ENCODE results near the gene DTNB. TPM values are rescaled to one million over a fixed set of nuclear protein-coding genes. Genes with fewer than 3 reads are reported as not detected.

Gene DTNB
- total and polyA plus RNA-seq, 2 donors (not counting 3 experiments of a cell fraction or from before 2014, with no cell fraction given) = 11.5 to 17.0 TPM

GRCh38 chr2:25331686-25332365 is 341.6 kb downstream of the DTNB start:
- intact Hi-C loops (cut with micrococcal nuclease) (no loop called here), dilution Hi-C loops (cut with MboI; ENCODE audit: extremely low pct_ligation_motif_present, low sequenced_read_pairs) (no loop called here)
- no peaks in the 10 kb centered on the region for H3K27me3 ChIP-seq (ENCODE audit: control insufficient read depth in 2 of 2, insufficient read depth in 2 of 2, low read length in 2 of 2)
- TF ChIP-seq EZH2 (IDR thresholded peaks at IDR 0.05; ENCODE audit: borderline replicate concordance, low read depth, low read length, severe bottlenecking) = no peak
- no peak for TF ChIP-seq CTCF (IDR thresholded peaks at IDR 0.05; ENCODE audit: extremely low read depth in 1 of 2, insufficient read depth in 1 of 2, low read depth in 1 of 2, low read length in 2 of 2)
- no peak for TF ChIP-seq POLR2A (IDR thresholded peaks at IDR 0.05; ENCODE audit: low read depth, low read length)
- no peak for TF ChIP-seq FOS (IDR thresholded peaks at IDR 0.05; ENCODE audit: borderline replicate concordance, insufficient read depth, low read length)
- no peak for TF ChIP-seq POLR2AphosphoS5 (IDR thresholded peaks at IDR 0.05; ENCODE audit: insufficient read depth, low read depth, low read length)
- TF ChIP-seq, protein P1, sequence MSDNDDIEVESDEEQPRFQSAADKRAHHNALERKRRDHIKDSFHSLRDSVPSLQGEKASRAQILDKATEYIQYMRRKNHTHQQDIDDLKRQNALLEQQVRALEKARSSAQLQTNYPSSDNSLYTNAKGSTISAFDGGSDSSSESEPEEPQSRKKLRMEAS (IDR thresholded peaks at IDR 0.05; ENCODE audit: insufficient read depth, insufficient read length) = no peak
- no peak for TF ChIP-seq MYC (IDR thresholded peaks at IDR 0.05; ENCODE audit: low read depth, low read length)
- no peak for TF ChIP-seq GATA2 (IDR thresholded peaks at IDR 0.05; ENCODE audit: insufficient read depth, insufficient read length, low read depth, low read length)
- TF ChIP-seq JUN (IDR thresholded peaks at IDR 0.05; ENCODE audit: borderline replicate concordance, insufficient read depth, insufficient read length, low read depth) = no peak
- no peaks in the 10 kb centered on the region for H4K20me1 ChIP-seq (replicated peaks; ENCODE audit: control insufficient read depth, extremely low read depth, insufficient read depth, low read length)
- H3K27ac ChIP-seq (ENCODE audit: insufficient read depth, low read depth, low read length) = no peak overlapping the region
- no peaks in the 10 kb centered on the region for H3K36me3 ChIP-seq (ENCODE audit: control insufficient read depth in 2 of 2, extremely low read depth in 1 of 2, insufficient read depth in 2 of 2, low read length in 2 of 2)
- ChIA-PET CTCF (interaction anchor here (1.2 kb wide), 1 partner anchor 8 kb away, joined by 4 read pairs; no protein-coding TSS in a partner anchor), POLR2A (no interaction called here)
- no peaks in the 10 kb centered on the region for H3K4me1 ChIP-seq (ENCODE audit: control insufficient read depth, extremely low read depth, insufficient read depth, low read length)
- no peak overlapping the region for H3K4me2 ChIP-seq (ENCODE audit: insufficient read depth, low read length)
- FAIRE-seq (no peak), DNase-seq (ENCODE audit: low read depth, low spot score) (no peak)
- no TSS peak for BruUV-seq (replicated peaks)
- no peak overlapping the region for H2AFZ ChIP-seq (ENCODE audit: low read depth, low read length)
- H3K9ac ChIP-seq (replicated peaks; ENCODE audit: extremely low read depth, insufficient read depth, low read length) = no peak overlapping the region
- H3K9me3 ChIP-seq (replicated peaks; ENCODE audit: control insufficient read depth, insufficient read depth, low read length) = no peaks in the 10 kb centered on the region
- H3K9me1 ChIP-seq (replicated peaks; ENCODE audit: control insufficient read depth, extremely low read depth, insufficient read depth, low read length) = no peaks in the 10 kb centered on the region
- no peak overlapping the region for H3K4me3 ChIP-seq (replicated peaks in 1 of 3; ENCODE audit: insufficient read depth in 1 of 3, low read depth in 1 of 3, low read length in 3 of 3)
- no peaks in the 10 kb centered on the region for H3K79me2 ChIP-seq (ENCODE audit: control insufficient read depth, insufficient read depth, low read length)
